ENCODE results near the gene MED12L.

DNA sequence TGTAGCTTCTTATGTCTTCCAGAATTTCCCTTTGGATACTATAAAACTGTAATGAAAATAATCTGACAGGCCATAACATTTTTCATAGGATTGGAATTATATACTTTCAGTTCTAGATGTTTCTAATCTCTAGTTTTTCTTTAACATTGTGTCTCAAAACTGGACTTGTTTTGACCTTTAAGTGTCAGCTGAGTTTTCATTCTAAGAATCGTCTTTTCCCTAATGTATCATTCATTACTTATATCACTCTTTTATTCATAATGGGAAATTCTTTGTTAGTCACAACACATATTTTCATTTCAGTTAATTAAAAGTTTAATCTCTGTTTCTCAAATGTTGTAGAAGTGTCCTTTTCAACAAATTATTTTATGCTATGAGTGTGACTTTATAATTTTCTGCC is 105.6 kb downstream of the MED12L start:
- TF ChIP-seq, protein P1, sequence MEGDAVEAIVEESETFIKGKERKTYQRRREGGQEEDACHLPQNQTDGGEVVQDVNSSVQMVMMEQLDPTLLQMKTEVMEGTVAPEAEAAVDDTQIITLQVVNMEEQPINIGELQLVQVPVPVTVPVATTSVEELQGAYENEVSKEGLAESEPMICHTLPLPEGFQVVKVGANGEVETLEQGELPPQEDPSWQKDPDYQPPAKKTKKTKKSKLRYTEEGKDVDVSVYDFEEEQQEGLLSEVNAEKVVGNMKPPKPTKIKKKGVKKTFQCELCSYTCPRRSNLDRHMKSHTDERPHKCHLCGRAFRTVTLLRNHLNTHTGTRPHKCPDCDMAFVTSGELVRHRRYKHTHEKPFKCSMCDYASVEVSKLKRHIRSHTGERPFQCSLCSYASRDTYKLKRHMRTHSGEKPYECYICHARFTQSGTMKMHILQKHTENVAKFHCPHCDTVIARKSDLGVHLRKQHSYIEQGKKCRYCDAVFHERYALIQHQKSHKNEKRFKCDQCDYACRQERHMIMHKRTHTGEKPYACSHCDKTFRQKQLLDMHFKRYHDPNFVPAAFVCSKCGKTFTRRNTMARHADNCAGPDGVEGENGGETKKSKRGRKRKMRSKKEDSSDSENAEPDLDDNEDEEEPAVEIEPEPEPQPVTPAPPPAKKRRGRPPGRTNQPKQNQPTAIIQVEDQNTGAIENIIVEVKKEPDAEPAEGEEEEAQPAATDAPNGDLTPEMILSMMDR (IDR thresholded peaks at IDR 0.05; ENCODE audit: low read length): no peak
- no peak for TF ChIP-seq EZH2 (IDR thresholded peaks at IDR 0.05; ENCODE audit: borderline replicate concordance, low read length)
